Melanocyte of skin (primary cell): Measurements from ENCODE around the gene RTL3. TPM values are rescaled to one million over a fixed set of nuclear protein-coding genes. Genes with fewer than 3 reads are reported as not detected.

Experiments used
- total RNA-seq, 2 donors: library from RNA; depleted of rRNA; stranded (reverse); fragments of >200 nt; gene quantifications; 2 replicates each; pipeline ENCODE4 v1.2.3, GENCODE V29; 2012

Gene RTL3, protein sequence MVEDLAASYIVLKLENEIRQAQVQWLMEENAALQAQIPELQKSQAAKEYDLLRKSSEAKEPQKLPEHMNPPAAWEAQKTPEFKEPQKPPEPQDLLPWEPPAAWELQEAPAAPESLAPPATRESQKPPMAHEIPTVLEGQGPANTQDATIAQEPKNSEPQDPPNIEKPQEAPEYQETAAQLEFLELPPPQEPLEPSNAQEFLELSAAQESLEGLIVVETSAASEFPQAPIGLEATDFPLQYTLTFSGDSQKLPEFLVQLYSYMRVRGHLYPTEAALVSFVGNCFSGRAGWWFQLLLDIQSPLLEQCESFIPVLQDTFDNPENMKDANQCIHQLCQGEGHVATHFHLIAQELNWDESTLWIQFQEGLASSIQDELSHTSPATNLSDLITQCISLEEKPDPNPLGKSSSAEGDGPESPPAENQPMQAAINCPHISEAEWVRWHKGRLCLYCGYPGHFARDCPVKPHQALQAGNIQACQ
- not detected for total RNA-seq

DNA sequence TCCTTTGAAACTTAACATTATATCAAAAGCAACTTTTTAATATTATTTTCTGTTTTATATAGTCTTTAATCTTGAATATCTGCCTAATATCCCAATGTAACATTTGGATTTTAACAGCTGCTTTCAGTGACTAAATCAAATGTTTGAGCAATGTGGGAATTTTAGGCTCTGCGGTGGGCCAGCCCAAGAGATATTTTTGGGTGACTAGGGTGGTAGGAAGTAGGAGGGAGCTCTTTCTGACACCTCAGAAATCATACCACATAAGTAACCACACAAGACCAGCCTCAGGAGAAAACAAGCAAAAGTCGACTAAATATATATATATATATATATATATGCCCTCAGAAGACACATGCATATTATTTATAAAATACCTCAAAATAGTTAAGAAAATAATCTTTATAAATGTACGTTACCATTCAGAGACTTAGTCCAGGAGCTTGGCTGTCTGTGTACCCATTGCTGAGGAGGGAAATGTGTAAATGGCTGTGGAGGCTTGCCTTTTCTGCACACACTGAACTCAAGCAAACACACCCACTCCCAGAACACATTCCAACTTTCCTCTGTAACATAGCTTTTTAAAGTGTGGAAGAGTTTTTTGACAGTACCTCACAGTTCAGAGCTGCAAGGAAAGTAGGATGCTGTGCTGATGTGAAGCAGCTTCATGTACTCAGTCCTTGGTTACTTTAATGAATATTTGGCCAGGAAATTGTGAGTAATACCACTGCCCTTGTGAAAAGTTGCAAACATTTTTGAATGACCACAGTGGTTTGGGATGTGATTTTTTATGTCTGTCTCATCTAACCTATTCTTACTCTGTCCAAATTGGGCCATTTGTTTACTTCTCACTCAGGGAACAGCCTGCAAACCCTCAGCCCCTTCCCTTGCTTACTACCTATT, at the start of gene RTL3:
RTL3 (minus strand) TSS at position 484 of the 900 bp plus-strand sequence. CDS start 908 bp downstream, outside the sequence.

Other genes starting within 250 kb of the RTL3 start
- gene LPAR4, start 88.4 kb upstream of the RTL3 start, total RNA-seq, result under 1 TPM in 1 of 2 donors, not detected in 1; under 0.01 TPM